Middle frontal gyrus (tissue), 1 donor: ENCODE results near the gene CTDNEP1.

Source experiments
- DNase-seq: peaks from one replicate; pipeline ENCODE4 v3.0.0-alpha.2; 2015; ENCODE audit warnings: low spot score; ENCODE audit errors: extremely low spot score

Gene CTDNEP1

GRCh38 chr17:7232114-7232513 lies 19.4 kb downstream of the CTDNEP1 start:
- no peak for DNase-seq

- no peak for DNase-seq
These were observed 22.0 kb downstream of the CTDNEP1 start for GRCh38 chr17:7229504-7229903.

- DNase-seq = no peak
These were observed 22.6 kb downstream of the CTDNEP1 start for GRCh38 chr17:7228920-7229319.

- DNase-seq = no peak
These were observed 24.5 kb downstream of the CTDNEP1 start for GRCh38 chr17:7226721-7227710.

GRCh38 chr17:7225711-7226331 lies 25.7 kb downstream of the CTDNEP1 start:
- DNase-seq = no peak

GRCh38 chr17:7224661-7225111 lies 26.8 kb downstream of the CTDNEP1 start:
- DNase-seq = no peak

- DNase-seq = no peak
These were observed 27.4 kb downstream of the CTDNEP1 start for GRCh38 chr17:7224110-7224509.

- no peak for DNase-seq
These were observed 28.2 kb downstream of the CTDNEP1 start for GRCh38 chr17:7223375-7223774.

GRCh38 chr17:7222972-7223292 lies 28.6 kb downstream of the CTDNEP1 start:
- no peak for DNase-seq

GRCh38 chr17:7222093-7222971 lies 29.2 kb downstream of the CTDNEP1 start:
- DNase-seq = no peak

- DNase-seq = no peak
These were observed 30.0 kb downstream of the CTDNEP1 start for GRCh38 chr17:7221278-7222092.

- no peak for DNase-seq
These were observed 30.8 kb downstream of the CTDNEP1 start for GRCh38 chr17:7220593-7221277.

- peak; percentile 88 for DNase-seq
These were observed 31.5 kb downstream of the CTDNEP1 start, which contains the start of the genes ACADVL and DLG4 for GRCh38 chr17:7219812-7220592. ACADVL (plus strand) TSS chr17:7219938; CDS start chr17:7219985, 47 bp downstream. DLG4 (minus strand) TSS chr17:7219836.

GRCh38 chr17:7219229-7219811 lies 32.2 kb downstream of the CTDNEP1 start:
- DNase-seq = no peak

- DNase-seq = no peak
These were observed 32.8 kb downstream of the CTDNEP1 start for GRCh38 chr17:7218758-7219157.

- DNase-seq = no peak
These were observed 33.4 kb downstream of the CTDNEP1 start for GRCh38 chr17:7218166-7218565.

- DNase-seq = no peak
These were observed 34.2 kb downstream of the CTDNEP1 start for GRCh38 chr17:7217113-7217987.
